ENCODE data around the gene HBA2.
"Not testable (repeated sequence)": the region's sequence is repeated elsewhere in the genome, so short reads cannot be mapped to it uniquely, and the experiment has no call there.

Gene HBA2

GRCh38 chr16:175011-175949 is 2.6 kb downstream of the HBA2 start:
- TF ChIP-seq, protein P1, sequence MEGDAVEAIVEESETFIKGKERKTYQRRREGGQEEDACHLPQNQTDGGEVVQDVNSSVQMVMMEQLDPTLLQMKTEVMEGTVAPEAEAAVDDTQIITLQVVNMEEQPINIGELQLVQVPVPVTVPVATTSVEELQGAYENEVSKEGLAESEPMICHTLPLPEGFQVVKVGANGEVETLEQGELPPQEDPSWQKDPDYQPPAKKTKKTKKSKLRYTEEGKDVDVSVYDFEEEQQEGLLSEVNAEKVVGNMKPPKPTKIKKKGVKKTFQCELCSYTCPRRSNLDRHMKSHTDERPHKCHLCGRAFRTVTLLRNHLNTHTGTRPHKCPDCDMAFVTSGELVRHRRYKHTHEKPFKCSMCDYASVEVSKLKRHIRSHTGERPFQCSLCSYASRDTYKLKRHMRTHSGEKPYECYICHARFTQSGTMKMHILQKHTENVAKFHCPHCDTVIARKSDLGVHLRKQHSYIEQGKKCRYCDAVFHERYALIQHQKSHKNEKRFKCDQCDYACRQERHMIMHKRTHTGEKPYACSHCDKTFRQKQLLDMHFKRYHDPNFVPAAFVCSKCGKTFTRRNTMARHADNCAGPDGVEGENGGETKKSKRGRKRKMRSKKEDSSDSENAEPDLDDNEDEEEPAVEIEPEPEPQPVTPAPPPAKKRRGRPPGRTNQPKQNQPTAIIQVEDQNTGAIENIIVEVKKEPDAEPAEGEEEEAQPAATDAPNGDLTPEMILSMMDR (IDR thresholded peaks at IDR 0.05; ENCODE audit: insufficient read depth, low read depth, low read length, missing control alignments) = no peak
- H3K4me3 ChIP-seq (ENCODE audit: low read depth, low read length) = no peak overlapping the region
- no peak for DNase-seq (ENCODE audit: low read depth)

GRCh38 chr16:176006-176405 is 3.3 kb downstream of the HBA2 start:
- H3K4me3 ChIP-seq (ENCODE audit: low read depth, low read length); DNase-seq (ENCODE audit: low read depth): not testable (repeated sequence)

DNA sequence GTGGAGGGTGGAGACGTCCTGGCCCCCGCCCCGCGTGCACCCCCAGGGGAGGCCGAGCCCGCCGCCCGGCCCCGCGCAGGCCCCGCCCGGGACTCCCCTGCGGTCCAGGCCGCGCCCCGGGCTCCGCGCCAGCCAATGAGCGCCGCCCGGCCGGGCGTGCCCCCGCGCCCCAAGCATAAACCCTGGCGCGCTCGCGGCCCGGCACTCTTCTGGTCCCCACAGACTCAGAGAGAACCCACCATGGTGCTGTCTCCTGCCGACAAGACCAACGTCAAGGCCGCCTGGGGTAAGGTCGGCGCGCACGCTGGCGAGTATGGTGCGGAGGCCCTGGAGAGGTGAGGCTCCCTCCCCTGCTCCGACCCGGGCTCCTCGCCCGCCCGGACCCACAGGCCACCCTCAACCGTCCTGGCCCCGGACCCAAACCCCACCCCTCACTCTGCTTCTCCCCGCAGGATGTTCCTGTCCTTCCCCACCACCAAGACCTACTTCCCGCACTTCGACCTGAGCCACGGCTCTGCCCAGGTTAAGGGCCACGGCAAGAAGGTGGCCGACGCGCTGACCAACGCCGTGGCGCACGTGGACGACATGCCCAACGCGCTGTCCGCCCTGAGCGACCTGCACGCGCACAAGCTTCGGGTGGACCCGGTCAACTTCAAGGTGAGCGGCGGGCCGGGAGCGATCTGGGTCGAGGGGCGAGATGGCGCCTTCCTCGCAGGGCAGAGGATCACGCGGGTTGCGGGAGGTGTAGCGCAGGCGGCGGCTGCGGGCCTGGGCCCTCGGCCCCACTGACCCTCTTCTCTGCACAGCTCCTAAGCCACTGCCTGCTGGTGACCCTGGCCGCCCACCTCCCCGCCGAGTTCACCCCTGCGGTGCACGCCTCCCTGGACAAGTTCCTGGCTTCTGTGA is 4.1 kb downstream of the HBA2 start, which contains the start of gene HBA1:
TSS of gene HBA1 (plus strand) at position 204 of the 906 bp plus-strand sequence. CDS start at position 241, 37 bp downstream.
- not testable (repeated sequence) for H3K4me3 ChIP-seq (ENCODE audit: low read depth, low read length); DNase-seq (ENCODE audit: low read depth)

GRCh38 chr16:177394-177822 is 4.7 kb downstream of the HBA2 start:
- no peak for DNase-seq (ENCODE audit: low read depth)
- no peak overlapping the region for H3K4me3 ChIP-seq (ENCODE audit: low read depth, low read length)
- TF ChIP-seq, protein P1 (IDR thresholded peaks at IDR 0.05; ENCODE audit: insufficient read depth, low read depth, low read length, missing control alignments) = no peak

- TF ChIP-seq, protein P1 (IDR thresholded peaks at IDR 0.05; ENCODE audit: insufficient read depth, low read depth, low read length, missing control alignments) = no peak
- DNase-seq (ENCODE audit: low read depth) = no peak
- no peak overlapping the region for H3K4me3 ChIP-seq (ENCODE audit: low read depth, low read length)
These were observed 5.4 kb downstream of the HBA2 start for GRCh38 chr16:177981-178667.

- TF ChIP-seq, protein P1 (IDR thresholded peaks at IDR 0.05; ENCODE audit: insufficient read depth, low read depth, low read length, missing control alignments) = no peak
- no peak overlapping the region for H3K4me3 ChIP-seq (ENCODE audit: low read depth, low read length)
- no peak for DNase-seq (ENCODE audit: low read depth)
These were observed 6.0 kb downstream of the HBA2 start for GRCh38 chr16:178668-179015.

GRCh38 chr16:179211-180092 is 6.8 kb downstream of the HBA2 start:
- DNase-seq (ENCODE audit: low read depth) = no peak
- H3K4me3 ChIP-seq (ENCODE audit: low read depth, low read length) = no peak overlapping the region
- TF ChIP-seq, protein P1 (IDR thresholded peaks at IDR 0.05; ENCODE audit: insufficient read depth, low read depth, low read length, missing control alignments) = no peak
